DOHH2 (cell line): ENCODE data around the gene ULBP2.

Experiments used
- CTCF ChIP-seq: fragments of 200-600 bp; sonication (generic); IDR thresholded peaks from one replicate; pipeline ENCODE4 v1.5.1; 2014; ENCODE audit warnings: antibody characterized with exemption, mild to moderate bottlenecking, low read depth, low read length; ENCODE audit not compliant: poor library complexity, severe bottlenecking
- EZH2phosphoT487 ChIP-seq: fragments of 200-600 bp; sonication (generic); IDR thresholded peaks from 2 replicates; pipeline ENCODE4 v1.6.1; 2017; ENCODE audit warnings: borderline replicate concordance, mild to moderate bottlenecking, antibody characterized with exemption, low read length, moderate library complexity, mixed read lengths

- TF ChIP-seq CTCF (no peak), EZH2phosphoT487 (no peak)
Observed at GRCh38 chr6:149965194-149966020, 23.6 kb downstream of the ULBP2 start.
